ENCODE results near the gene TMEM205.
A peak's percentile ranks its signal among the peaks of the same experiment; 100 is the strongest.

The TMEM205 gene

GRCh38 chr19:11325544-11325943 lies 20.5 kb downstream of the TMEM205 start:
- no peak for TF ChIP-seq CTCF (IDR thresholded peaks at IDR 0.05; ENCODE audit: low read depth, low read length)
- TF ChIP-seq MYC (IDR thresholded peaks at IDR 0.05; ENCODE audit: low read depth, low read length), result no peak
- TF ChIP-seq MAX (IDR thresholded peaks at IDR 0.05; ENCODE audit: low read depth, low read length), result no peak
- no peak for TF ChIP-seq POLR2A (IDR thresholded peaks at IDR 0.05; ENCODE audit: extremely low read depth, insufficient read length)
- H3K4me3 ChIP-seq (ENCODE audit: low read depth, low read length), result no peak overlapping the region
- DNase-seq (ENCODE audit: low read depth), result no peak

GRCh38 chr19:11324748-11325389 lies 21.2 kb downstream of the TMEM205 start:
- no peak for DNase-seq (ENCODE audit: low read depth)
- no peak for TF ChIP-seq POLR2A (IDR thresholded peaks at IDR 0.05; ENCODE audit: extremely low read depth, insufficient read length)
- TF ChIP-seq MYC (IDR thresholded peaks at IDR 0.05; ENCODE audit: low read depth, low read length), result no peak
- no peak for TF ChIP-seq CTCF (IDR thresholded peaks at IDR 0.05; ENCODE audit: low read depth, low read length)
- H3K4me3 ChIP-seq (ENCODE audit: low read depth, low read length), result no peak overlapping the region

GRCh38 chr19:11324079-11324661 lies 21.9 kb downstream of the TMEM205 start:
- H3K4me3 ChIP-seq (ENCODE audit: low read depth, low read length), result peak overlapping the region; percentile 46
- peak; percentile 100 for DNase-seq (ENCODE audit: low read depth)
- TF ChIP-seq POLR2A (IDR thresholded peaks at IDR 0.05; ENCODE audit: extremely low read depth, insufficient read length) (no peak), MYC (IDR thresholded peaks at IDR 0.05; ENCODE audit: low read depth, low read length) (peak; percentile 71)

- no peak for DNase-seq (ENCODE audit: low read depth)
- peak overlapping the region; percentile 46 for H3K4me3 ChIP-seq (ENCODE audit: low read depth, low read length)
- TF ChIP-seq MYC (IDR thresholded peaks at IDR 0.05; ENCODE audit: low read depth, low read length), result no peak
- no peak for TF ChIP-seq CTCF (IDR thresholded peaks at IDR 0.05; ENCODE audit: low read depth, low read length)
- no peak for TF ChIP-seq MAX (IDR thresholded peaks at IDR 0.05; ENCODE audit: low read depth, low read length)
- no peak for TF ChIP-seq POLR2A (IDR thresholded peaks at IDR 0.05; ENCODE audit: extremely low read depth, insufficient read length)
These were observed 22.4 kb downstream of the TMEM205 start for GRCh38 chr19:11323601-11324078.

GRCh38 chr19:11322269-11323024 lies 23.6 kb downstream of the TMEM205 start:
- TF ChIP-seq CTCF (IDR thresholded peaks at IDR 0.05; ENCODE audit: low read depth, low read length) (no peak), MAX (IDR thresholded peaks at IDR 0.05; ENCODE audit: low read depth, low read length) (no peak), POLR2A (IDR thresholded peaks at IDR 0.05; ENCODE audit: extremely low read depth, insufficient read length) (no peak), MYC (IDR thresholded peaks at IDR 0.05; ENCODE audit: low read depth, low read length) (no peak)
- H3K4me3 ChIP-seq (ENCODE audit: low read depth, low read length), result no peak overlapping the region
- peak; percentile 74 for DNase-seq (ENCODE audit: low read depth)
